ENCODE measurements around the gene CYP3A5.
"Not testable (repeated sequence)": the region's sequence is repeated elsewhere in the genome, so short reads cannot be mapped to it uniquely, and the experiment has no call there.

CYP3A5 gene

DNA sequence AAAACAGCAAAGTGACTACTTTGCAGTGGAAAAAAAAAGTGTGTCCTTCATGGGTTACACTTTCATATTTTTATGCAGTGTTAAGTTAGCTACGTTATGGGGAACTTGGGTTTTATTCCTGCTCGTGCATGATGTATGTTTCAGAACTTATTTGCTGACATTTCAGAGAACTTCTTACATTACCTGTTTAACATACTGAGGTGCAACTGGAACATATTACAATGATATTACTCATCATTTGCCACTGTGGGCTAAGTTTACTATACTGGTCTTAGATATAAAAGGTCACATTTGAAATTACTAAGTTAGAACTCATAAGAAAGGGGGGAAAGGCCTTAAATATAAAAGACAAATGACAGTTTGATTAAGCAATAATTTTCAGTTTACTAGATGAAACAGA, 42.4 kb downstream of the CYP3A5 start:
- DNase-seq = not testable (repeated sequence)

DNA sequence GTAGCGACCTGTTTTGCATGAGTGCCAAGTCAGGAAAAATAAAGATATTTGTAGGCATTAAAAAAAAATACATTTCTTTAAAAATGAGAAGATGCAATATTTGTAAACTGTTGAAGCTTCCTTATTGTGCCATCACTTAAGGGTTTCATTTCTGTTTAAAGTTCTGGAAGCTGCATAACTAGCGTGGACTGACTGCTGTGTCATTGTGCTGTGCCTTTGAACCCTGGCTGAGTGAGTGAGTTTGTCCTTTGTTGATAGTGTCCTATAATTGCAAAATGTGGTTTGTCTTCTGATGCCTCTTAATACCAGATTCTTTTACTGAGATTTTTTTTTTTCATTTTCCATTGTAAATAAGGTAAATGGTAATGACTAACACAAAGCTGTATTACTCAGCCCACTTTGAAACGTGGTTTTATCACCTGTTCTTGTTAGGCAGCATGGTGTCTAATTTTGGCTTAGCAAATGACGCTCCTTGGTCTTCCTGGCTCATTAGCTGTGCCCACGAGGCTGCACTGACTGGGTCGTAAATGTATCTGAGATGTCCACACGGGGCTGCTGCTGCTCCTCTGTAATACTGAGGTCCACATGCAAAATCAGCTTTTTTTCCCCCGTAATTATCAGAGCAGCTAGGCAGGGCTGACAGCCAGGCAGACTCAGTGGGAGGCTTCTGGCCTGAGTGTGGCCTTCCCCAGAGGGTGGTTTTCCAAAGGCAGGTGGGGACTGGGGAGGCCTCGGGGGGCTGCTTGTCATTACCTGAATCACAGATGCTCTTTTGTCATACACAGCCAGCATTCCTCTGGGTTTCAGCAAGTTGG, 48.3 kb downstream of the CYP3A5 start:
- DNase-seq = peak; percentile 22 to 38 (median 27)

DNA sequence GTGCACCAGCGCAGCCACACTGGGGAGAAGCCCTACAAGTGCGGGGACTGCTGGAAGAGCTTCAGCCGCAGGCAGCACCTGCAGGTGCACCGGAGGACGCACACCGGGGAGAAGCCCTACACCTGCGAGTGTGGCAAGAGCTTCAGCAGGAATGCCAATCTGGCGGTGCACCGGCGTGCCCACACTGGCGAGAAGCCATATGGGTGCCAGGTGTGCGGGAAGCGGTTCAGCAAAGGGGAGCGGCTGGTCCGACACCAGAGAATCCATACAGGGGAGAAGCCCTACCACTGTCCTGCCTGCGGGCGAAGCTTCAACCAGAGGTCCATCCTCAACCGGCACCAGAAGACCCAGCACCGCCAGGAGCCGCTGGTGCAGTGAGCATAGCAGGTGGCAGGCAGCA, 50.2 kb downstream of the CYP3A5 start:
- no peak for DNase-seq

DNA sequence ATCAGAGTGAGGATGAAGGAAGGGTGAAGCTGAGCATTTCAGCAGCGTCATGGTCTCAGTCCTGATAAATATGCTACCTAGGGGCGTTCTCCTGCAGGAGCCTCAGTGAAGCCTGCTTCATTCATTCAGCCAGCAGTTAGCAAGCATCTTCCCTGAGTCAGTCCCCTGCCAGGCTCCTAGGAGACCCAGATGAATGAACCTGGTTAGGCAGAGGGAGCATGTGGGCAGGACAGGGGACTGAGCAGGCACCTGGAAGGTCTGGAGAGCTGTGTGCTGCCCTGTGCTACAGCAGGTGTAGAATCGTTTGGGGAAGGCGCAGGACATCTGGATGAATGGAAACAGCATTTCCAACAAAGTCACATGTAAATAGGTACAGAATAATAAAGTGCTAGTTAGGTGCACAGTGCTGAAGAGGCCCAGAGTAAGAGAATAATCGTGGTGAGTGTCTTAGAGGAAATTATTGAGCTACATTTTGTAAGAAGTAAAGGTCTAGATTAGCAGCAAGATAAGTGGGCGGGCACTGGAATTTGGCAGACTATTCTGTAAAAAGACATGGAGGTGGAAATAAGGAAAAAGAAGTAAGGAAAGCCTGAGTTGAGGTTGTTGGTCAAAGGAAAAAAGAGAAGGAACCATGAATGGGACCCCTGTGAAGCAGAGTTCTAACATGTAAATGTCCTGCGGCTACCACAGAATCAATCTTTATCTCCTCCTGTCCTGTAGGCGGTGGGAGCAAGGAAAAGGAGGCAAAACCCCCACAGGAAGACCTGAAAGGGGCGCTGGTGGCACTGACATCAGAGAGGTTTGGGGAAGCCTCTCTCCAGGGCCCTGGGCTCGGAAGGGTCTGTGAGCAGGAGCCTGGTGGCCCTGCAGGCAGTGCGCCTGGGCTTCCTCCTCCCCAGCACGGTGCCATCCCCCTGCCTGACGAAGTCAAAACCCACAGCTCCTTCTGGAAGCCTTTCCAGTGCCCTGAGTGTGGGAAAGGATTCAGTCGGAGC, 51.0 kb downstream of the CYP3A5 start:
- no peak for DNase-seq

DNA sequence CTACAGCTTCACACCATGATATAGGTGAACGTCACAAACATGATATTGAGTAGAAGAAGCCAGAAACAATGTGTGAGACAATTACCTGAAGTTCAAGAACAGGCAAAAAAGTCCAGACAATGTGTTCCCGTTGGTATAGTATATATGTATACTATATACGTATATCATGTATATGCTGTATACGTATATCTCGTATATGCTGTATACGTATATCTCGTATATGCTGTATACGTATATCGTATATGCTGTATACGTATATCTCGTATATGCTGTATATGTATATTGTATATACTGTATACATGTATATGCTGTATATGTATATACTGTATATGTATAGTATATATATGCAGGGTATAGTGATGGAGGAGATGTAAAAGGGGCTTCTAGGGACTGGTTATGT, 52.3 kb downstream of the CYP3A5 start:
- DNase-seq = no peak

DNA sequence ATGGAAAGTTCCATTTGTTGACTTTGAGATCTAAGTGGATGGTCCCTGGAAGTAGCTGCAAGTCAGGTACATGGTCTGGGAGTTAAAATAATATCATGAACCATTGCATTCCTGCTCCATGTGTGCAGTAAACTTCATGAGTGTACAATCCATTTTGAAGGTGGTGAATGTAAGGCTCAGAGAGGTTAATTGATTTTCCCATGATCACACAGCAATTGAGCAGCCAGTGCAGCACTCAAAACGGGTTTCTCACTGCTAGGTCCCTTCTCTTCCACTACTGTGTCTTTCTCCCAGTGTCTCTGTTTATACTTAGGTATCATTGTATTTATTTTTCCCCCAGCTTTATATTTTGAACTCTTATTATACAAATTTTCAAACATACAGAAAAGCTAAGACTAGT, 53.1 kb downstream of the CYP3A5 start:
- DNase-seq = no peak

DNA sequence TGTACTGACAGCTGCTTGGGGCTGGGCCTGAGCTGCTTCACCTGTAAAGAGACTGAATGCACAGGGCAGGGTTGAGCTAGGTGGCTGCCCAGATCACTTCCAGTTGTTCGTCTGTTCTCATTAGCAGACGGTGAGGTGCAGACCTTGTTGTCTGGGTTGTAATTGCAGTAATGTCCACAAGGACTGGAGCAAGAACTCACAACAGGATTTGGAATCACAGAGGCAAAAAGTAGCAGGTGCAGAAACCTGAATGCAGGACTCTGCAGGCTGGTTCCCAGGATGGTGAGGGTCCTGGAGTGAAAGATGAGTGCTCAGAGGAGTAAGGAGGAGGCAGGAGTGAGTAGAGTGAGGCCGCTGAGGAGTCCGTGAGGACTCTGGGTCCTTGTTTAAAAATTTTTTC, 53.8 kb downstream of the CYP3A5 start:
- DNase-seq = no peak

DNA sequence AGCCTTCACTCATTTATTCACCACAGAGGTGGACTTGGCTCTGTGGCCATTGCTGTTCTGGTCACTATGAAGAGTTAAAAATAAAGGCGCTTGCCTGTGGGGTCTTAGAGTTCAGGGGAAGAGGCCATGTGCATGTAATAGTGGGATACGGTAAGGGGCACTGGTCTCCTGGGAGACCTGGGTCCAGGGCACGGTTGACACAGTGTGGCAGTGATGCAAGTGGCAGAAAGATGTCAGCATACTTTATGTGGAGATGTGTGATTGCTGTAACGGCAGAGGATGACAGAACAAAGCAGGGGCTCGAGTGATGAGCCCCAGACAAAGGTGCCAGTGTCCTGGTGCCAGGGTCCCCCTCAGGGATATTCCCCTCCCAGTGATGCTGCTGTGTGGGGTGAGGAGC, 54.5 kb downstream of the CYP3A5 start:
- no peak for DNase-seq

DNA sequence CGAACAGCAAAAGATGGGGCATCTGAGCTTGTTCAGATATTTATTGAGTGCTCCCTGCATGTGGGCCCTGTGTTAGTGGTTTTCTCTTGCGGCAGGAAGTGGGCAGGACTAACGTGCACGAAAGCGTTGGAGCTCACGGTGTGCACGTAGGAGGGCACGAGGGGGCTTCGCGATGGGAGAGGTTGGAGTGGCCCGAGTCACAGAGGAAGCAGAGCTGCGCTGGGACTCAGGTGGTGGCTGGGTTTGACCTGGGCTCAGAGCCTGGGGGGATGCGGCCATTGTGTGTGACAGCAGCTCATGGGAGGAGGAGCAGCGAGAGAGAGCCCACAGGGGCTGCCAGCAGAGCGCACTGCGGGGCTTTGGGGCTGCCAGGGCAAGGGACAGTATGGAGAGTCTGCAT, 55.3 kb downstream of the CYP3A5 start:
- no peak for DNase-seq

DNA sequence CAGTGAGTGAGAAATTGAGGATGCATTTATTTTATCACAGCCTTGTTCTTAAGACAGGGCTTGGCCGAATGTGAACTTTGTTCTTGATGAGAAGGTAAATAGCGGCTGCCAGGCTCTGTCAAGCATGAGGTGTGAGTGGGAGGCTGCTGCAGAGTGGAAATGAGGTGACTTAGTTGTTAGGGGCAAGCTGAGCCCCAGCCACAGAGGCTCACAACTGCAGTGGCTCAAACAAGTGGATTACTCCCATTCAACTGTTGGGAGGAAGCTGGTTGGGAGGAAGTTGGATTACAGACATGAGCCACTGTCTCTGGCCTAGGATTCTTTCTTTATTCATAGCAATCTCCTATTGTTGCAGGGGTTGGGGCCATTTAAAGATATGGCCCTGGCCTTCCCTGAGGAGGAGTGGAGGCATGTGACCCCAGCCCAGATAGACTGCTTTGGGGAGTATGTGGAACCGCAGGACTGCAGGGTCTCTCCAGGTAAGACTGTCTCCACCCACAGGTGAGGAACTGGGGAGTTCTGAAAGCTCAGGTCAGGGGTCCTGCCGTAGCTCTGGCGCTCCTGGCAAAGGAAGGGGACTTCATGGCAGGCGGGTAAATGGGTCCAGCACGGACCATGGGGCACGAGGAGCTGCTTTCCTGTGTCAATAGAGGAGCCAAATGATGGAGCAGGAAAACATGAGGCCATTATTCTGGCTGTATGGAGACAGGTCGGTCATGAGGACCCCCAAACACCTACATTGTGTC, 55.9 kb downstream of the CYP3A5 start:
- no peak for DNase-seq

DNA sequence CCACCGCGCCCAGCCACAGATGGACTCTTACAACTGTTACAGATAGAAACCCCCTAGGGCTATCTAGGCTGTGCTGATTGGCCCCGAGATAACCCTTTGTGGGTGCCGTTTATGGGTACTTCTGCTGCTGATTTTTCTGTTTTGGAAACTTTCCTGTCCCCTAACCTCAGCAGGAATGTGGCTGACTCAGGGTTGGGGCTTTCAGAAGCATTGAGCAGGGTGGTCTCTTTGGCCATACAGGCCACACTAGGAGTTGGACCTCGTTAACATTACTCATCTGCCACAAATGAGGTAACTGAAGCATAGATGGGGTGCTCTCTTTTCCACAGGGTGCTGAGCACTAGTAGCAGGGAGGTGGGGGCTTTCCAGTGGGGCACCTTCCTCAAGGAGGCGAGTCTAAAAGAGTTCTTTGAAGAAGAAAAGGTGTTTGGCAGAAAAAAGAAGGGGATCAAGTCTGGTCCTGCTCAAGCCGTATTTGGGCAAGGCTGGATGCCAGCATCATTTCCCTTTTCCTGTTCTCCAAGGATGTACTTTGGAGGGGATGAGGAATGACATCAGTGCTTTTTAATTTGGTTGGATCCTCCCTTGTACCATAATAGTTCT, 56.6 kb downstream of the CYP3A5 start:
- no peak for DNase-seq

DNA sequence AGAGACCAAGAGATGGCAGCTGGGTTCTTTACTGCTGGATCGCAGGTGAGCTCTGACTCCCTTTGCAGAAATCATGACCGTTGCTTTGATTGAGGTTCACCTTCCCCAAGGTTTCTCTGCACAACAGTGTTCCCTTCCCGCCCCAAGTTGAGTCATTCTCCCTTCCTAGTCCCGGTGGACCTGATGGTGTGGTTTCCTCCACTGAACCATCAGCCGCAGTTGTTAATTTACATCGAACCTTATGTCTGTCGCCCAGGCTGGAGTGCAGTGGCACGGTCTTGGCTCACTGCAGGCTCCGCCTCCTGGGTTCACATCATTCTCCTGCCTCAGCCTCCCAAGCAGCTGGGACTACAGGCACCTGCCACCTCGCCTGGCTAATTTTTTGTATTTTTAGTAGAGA, 57.2 kb downstream of the CYP3A5 start:
- no peak for DNase-seq

DNA sequence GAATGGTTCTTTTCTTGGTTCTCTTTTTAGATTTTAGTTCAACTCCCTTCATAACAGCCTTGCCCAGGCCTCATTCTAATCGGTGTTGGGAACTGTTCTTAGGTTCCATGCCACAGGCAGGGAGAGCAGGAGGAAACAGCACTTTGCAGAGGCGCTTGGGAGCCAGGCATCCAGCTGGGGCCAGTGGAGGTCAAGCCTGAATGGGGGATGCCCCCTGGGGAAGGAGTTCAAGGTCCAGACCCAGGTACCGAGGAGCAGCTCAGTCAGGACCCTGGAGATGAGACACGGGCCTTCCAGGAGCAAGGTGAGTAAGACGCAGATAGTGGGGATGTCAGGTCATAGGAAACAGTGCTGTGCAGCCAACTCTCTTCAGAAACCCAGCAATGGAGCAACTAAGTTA, 58.5 kb downstream of the CYP3A5 start:
- DNase-seq = no peak

DNA sequence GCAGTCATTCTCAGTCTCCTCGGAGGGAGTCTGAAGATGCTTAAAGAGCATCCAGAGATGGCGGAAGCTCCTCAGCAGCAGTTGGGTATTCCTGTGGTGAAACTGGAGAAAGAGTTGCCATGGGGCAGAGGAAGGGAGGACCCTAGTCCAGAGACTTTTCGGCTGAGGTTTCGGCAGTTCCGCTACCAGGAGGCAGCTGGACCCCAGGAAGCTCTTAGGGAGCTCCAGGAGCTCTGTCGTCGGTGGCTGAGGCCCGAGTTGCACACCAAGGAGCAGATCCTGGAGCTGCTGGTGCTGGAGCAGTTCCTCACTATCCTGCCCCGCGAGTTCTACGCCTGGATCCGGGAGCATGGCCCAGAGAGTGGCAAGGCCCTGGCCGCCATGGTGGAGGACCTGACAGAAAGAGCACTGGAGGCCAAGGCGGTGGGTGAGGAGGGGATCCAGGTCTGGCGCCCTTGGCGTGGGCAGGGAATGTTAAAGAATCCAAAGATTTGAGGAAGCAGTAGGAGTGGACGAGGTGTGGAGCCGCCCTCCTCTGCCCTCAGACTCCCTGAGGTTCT, 60.1 kb downstream of the CYP3A5 start:
- no peak for DNase-seq

DNA sequence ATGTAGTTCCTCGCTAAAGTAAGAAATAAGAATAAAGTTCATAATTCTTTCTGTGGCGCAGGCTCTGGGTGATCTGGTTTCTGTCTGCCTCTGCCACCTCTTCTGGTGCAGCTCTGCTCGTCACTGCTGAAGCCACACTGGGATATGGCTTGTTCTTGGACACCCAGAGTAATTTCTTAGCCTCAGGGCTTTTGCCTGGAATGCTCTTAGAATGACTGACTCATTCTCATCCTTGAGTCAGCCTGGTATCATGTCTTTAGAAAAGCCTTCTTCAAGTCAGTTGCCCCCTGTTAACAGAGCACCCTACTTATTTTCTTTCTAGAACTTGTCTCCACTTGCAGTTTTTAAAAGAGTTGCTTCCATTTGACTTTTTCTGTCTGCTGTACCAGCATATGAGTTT, 61.1 kb downstream of the CYP3A5 start:
- no peak for DNase-seq

DNA sequence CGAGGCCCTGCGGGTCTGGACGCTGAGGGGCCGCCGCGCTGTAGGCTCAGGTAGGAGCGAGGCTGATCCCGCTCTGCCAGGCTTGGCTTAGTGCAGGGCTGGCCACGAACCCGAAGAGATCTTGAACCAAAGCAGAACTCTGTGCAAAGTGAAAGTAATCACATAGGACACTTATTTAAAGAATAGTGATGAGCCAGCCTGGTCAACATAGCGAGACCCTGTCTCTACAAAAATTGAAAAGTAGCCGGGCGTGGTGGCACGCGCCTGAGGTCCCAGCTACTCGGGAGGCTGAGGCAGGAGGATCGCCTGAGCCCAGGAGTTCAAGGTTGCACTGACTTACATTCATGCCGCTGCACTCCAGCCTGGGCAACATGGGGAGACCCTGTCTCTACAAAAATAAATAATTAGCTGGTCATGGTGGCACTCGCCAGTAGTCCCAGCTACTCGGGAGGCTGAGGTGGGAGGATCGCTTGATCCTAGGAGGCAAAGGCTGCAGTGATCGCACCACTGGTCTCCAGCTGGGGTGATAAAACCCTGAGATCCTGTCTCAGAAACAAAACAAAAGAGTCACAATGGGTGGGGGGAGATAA, 62.5 kb downstream of the CYP3A5 start:
- DNase-seq = no peak

DNA sequence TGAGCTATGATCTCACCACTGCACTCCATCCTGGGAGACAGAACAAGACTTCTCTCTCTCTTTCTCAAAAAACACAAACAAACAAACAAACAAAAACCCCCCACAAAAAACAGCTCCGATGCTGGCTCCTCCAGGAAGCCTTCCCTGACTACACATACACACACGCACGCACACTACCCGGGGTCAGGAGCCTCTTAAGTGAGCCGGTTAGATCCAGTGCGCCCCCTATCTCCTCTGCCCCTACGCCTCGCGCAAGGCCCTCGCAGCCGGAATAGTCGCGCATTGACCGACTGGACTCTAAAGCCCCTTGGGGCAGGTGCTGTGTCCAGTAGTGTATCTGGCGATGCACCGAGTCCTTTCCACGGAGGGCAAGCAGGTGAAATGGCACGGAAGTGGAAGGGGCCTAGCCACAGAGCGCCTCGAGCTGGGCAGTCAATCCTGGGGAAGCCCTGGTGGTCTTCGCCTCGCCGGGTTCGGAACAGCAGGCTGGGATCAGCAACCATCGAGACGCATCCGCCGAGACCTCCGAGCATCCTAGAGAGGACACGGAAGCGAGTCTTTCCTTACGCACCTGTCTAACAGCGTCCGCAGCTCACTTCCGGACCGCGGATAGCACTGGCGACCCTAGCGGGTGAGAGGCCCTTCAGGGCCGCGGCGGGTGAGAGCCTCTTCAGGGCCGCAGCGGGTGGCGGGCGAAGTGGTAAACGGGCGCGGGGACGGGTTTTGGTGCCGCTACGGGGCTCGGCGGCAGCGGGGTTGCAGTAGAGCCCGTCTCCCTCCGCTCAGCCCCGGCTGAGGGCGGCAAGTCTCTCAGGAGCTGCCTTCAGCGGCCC, 63.2 kb downstream of the CYP3A5 start, which contains the start of gene ZSCAN25:
ZSCAN25 (plus strand) TSS at position 588 of the 833 bp plus-strand sequence. CDS start 2,661 bp downstream, outside the sequence.
- DNase-seq = peak; percentile 89 to 90 (median 89)

DNA sequence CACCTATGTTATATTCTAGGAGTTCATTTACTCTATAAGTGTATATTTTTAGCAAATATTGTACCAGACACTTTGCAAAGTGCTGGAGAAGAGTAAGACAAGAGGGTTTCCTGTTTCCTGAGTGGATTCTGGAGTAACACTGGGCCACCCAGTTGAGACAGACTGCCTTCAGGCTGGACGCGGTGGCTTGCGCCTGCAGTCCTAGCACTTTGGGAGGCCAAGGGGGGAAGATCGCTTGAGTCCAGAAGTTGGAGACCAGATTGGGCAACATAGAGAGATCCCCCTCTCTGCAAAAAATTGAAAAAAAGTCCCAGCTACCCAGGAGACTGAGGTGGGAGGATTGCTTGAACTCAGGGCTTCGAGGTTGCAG, 63.8 kb downstream of the CYP3A5 start:
- no peak for DNase-seq

DNA sequence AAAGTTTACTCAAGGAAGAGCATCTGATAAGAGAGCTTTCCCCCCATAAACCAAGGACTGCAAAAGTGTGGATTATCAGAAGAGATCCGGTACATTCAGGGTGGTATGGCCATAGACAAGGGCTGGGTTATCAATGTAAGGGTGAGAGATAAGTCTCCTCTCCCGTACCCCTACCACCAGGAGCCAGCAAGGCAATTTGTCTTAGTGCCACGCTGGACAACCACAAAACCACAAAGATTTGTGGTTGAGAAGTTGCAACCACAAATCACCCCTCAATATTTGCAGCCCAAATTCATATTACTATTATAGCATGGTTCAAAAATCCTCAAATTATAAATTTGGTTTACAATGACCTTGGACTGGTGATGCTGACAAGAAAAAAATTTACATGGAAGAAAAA, 65.3 kb downstream of the CYP3A5 start:
- DNase-seq = no peak

DNA sequence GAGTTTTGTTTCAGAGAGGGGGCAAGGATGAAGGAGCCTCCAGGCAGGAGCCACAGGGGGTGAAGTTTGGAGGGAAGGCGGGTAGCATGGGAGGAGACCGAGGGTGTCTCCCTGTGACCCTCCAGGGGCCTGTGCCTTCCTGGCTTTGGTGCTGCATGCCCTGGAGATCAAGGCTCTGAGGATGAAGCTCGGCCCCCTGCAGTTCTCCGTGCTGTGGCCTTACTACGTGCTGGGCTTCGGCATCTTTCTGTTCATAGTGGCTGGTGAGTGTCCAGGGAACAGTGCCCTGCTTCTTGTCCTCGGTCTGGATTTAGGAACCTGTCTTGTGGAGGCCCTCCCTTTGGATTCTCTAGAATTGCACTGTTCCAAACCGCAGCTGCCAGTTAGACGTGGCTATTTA, 72.2 kb downstream of the CYP3A5 start:
- DNase-seq = no peak

DNA sequence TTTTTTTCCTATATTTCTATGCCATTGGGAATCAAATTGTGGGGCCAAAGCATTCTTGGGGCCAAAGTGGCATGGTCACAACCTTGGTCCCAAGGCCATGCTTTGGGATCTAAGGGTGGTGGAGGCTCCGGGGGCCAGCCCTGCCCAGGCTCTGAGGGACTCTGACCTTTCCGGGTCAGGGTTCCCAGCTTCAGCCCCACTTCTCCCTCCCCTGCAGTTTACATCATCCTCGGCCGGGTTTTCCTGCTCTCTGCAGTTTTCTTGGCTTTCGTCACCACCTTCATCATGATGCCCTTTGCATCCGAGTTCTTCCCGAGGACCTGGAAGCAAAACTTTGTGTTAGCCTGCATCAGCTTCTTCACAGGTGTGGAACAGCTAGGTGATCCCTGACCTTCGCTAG, 73.3 kb downstream of the CYP3A5 start:
- DNase-seq = no peak

Measured in suppressor macrophage treated with lipopolysaccharide for 1 hour (primary cell).